ENCODE data around the gene RBPJ. TPM values are rescaled to one million over a fixed set of nuclear protein-coding genes. Genes with fewer than 3 reads are reported as not detected.

The RBPJ gene
- total and polyA plus RNA-seq, 2 of the 8 experiments (the other 6 are each of a cell fraction or from before 2014, with no cell fraction given), result 65.5 to 217 TPM

DNA sequence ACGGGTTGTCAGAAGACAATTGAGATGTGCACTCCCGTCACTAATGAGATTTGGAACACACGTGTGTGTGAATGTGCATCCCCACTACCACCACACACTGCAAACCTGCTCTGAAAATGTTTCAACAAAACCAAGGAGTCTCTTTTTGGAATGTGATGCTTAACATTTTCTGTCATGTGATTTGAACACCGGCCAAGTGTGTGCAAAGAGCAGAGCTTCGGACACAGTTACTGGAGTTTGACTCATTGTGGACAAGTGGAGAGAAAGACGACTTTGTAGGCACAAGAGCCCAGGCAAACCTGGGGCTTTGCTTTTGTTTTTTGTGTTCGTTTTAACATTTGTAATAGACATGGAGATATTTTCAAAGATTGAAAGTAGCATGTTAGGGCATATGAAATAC is 120.3 kb downstream of the RBPJ start:
- CTCF ChIA-PET (ENCODE audit: partially characterized antibody), result interaction anchor here (1.1 kb wide), 1 partner anchor 13 kb away, joined by 3 read pairs; no protein-coding TSS in a partner anchor
- Histone ChIP-seq H4K91ac (replicated peaks; ENCODE audit: insufficient read length, low read length) (no peak overlapping the region), H3K79me2 (ENCODE audit: control insufficient read depth in 1 of 2, insufficient read depth in 2 of 2, low read length in 2 of 2) (no peaks in the 10 kb centered on the region), H4K20me1 (replicated peaks in 1 of 2; ENCODE audit: control insufficient read depth in 1 of 2, insufficient read depth in 2 of 2, low read length in 2 of 2) (no peaks in the 10 kb centered on the region), H3K18ac (ENCODE audit: extremely low read depth, low read length) (no peak overlapping the region), H3K27ac (ENCODE audit: low read depth, low read length) (no peak overlapping the region), H2BK120ac (replicated peaks; ENCODE audit: low read depth, low read length) (no peak overlapping the region), H4K5ac (ENCODE audit: insufficient read length, low read depth, low read length) (no peak overlapping the region), H3K4me1 (replicated peaks in 1 of 4; ENCODE audit: control insufficient read depth in 3 of 4, insufficient read depth in 4 of 4, low read length in 3 of 4) (no peaks in the 10 kb centered on the region), H3K79me1 (ENCODE audit: low read depth, low read length) (no peaks in the 10 kb centered on the region), H2BK12ac (ENCODE audit: low read depth, low read length) (no peak overlapping the region), H4K8ac (ENCODE audit: extremely low read depth, insufficient read depth, low read length) (no peak overlapping the region), H3K4me3 (ENCODE audit: extremely low read depth in 1 of 4, insufficient read depth in 2 of 4, low read depth in 3 of 4, low read length in 4 of 4) (no peak overlapping the region), H3K9me3 (ENCODE audit: insufficient read depth in 2 of 2, low read depth in 1 of 2, low read length in 1 of 2) (no peaks in the 10 kb centered on the region), H3K36me3 (ENCODE audit: control insufficient read depth in 2 of 4, insufficient read depth in 4 of 4, low read length in 3 of 4) (peaks cover 0 to 7% (median under 1%) of the 10 kb centered on the region in 4 experiments; a peak in 4 of 8 replicates), H3K23ac (ENCODE audit: insufficient read length) (no peak overlapping the region), H2BK15ac (ENCODE audit: low read length) (no peak overlapping the region), H3K14ac (ENCODE audit: insufficient read length) (no peak overlapping the region), H3K9ac (replicated peaks in 1 of 4; ENCODE audit: extremely low read depth in 1 of 4, low read depth in 3 of 4, low read length in 3 of 4) (no peak overlapping the region), H3K4me2 (ENCODE audit: insufficient read depth in 1 of 2, low read depth in 2 of 2, low read length in 2 of 2) (no peak overlapping the region), H3K4ac (replicated peaks; ENCODE audit: insufficient read length, low read depth, low read length) (no peak overlapping the region), H3K56ac (replicated peaks; ENCODE audit: insufficient read length, low read depth, low read length) (no peak overlapping the region), H3K23me2 (ENCODE audit: low read depth, low read length) (no peaks in the 10 kb centered on the region), H2AFZ (ENCODE audit: low read length) (no peak overlapping the region), H3K27me3 (replicated peaks in 1 of 4; ENCODE audit: control insufficient read depth in 3 of 4, extremely low read depth in 1 of 4, insufficient read depth in 3 of 4, low read length in 3 of 4) (no peaks in the 10 kb centered on the region), H2AK5ac (ENCODE audit: low read depth, low read length) (no peak overlapping the region), H2BK20ac (ENCODE audit: low read length) (no peak overlapping the region), H2BK5ac (ENCODE audit: low read depth, low read length) (no peak overlapping the region)
- 87% methylated on average over 7 of the region's 7 CpGs; no CpG with 5 or more reads in 1 of the 2 experiments for WGBS, 2 experiments (ENCODE audit: extremely low coverage in 1 of 2, insufficient coverage in 1 of 2, insufficient read length in 1 of 2, insufficient replicate concordance in 2 of 2, low coverage in 1 of 2, low lambda C conversion rate in 2 of 2, missing lambda C conversion rate in 1 of 2)
- TF ChIP-seq CHD1 (IDR thresholded peaks at IDR 0.05; ENCODE audit: low read depth, low read length), result no peak
- TF ChIP-seq POLR2A (IDR thresholded peaks at IDR 0.05; ENCODE audit: control extremely low read depth in 1 of 2, low read depth in 2 of 2, low read length in 2 of 2), result 0 out of 3 replicates have a peak, but pooled peaks of 1 of the 2 experiments have one; percentile 34
- POLR2A ChIA-PET (ENCODE audit: partially characterized antibody), result interaction anchor here (1.3 to 1.5 kb wide), 2 partner anchors 9 to 412 kb away, joined by 4 to 5 read pairs; no protein-coding TSS in a partner anchor
- DNase-seq (ENCODE audit: low read depth in 1 of 2, low spot score in 2 of 2) (no peak), FAIRE-seq (no peak)

All from H1 (cell line).